Vagina (tissue), 2 donors: ENCODE data around the gene NFKBIA. TPM values are rescaled to one million over a fixed set of nuclear protein-coding genes. Genes with fewer than 3 reads are reported as not detected.

ENCODE experiments used
- DNase-seq, 2 donors: peaks; one replicate each; pipeline ENCODE4 v3.0.0-alpha.2; 2017; ENCODE audit errors: extremely low spot score in 2 of 2
- H3K27ac ChIP-seq: fragments of 200-600 bp; sonication (generic); one replicate; pipeline ENCODE4 v1.5.1; 2019
- H3K27me3 ChIP-seq: fragments of 200-600 bp; sonication (generic); one replicate; pipeline ENCODE4 v1.5.1; 2019
- H3K36me3 ChIP-seq, 2 donors: fragments of 200-600 bp; sonication (generic); one replicate each; pipeline ENCODE4 v1.5.1; 2017 to 2019
- H3K4me1 ChIP-seq: fragments of 200-600 bp; sonication (generic); one replicate; pipeline ENCODE4 v1.5.1; 2019
- H3K4me3 ChIP-seq, 2 donors: fragments of 200-600 bp; sonication (generic); 1 replicate in 1 of 2; 2 replicates in 1 of 2; pipeline ENCODE4 v1.5.1; 2016 to 2019
- H3K9me3 ChIP-seq: fragments of 200-600 bp; sonication (generic); one replicate; pipeline ENCODE4 v1.5.1; 2019
- POLR2A ChIP-seq, 2 donors: fragments of 450-650 bp; IDR thresholded peaks; one replicate each; pipeline ENCODE4 v1.6.1; 2017; ENCODE audit warnings: antibody characterized with exemption in 2 of 2, mild to moderate bottlenecking in 2 of 2, moderate library complexity in 2 of 2
- POLR2AphosphoS5 ChIP-seq, 2 donors: sonication (generic); formaldehyde crosslinking; IDR thresholded peaks; one replicate each; pipeline ENCODE4 v1.9.0; 2017; ENCODE audit warnings: antibody characterized with exemption in 2 of 2, mild to moderate bottlenecking in 2 of 2, low read depth in 1 of 2; ENCODE audit not compliant: insufficient read depth in 1 of 2
- intact Hi-C: fragments of 100-400 bp; cut with DNase I; formaldehyde crosslinking; loops from one replicate; pipeline ENCODE4 v1.15.1; 2023
- total RNA-seq: library from RNA; depleted of rRNA; stranded (reverse); fragments of >200 nt; gene quantifications from one replicate; pipeline ENCODE4 v1.2.3, GENCODE V29; 2016
- TF ChIP-seq, protein P1 (sequence below), 3 experiments: fragments of 450-650 bp in 2 of 3; fragments of 200-600 bp in 1 of 3; sonication (generic) in 1 of 3; IDR thresholded peaks; one replicate each; pipeline ENCODE4 v1.5.1; 2017 to 2019; ENCODE audit warnings: antibody characterized with exemption in 3 of 3, mild to moderate bottlenecking in 2 of 3, moderate library complexity in 2 of 3

Gene NFKBIA
- total RNA-seq, 1 donor from 2014 or later, result 1,179 TPM

DNA sequence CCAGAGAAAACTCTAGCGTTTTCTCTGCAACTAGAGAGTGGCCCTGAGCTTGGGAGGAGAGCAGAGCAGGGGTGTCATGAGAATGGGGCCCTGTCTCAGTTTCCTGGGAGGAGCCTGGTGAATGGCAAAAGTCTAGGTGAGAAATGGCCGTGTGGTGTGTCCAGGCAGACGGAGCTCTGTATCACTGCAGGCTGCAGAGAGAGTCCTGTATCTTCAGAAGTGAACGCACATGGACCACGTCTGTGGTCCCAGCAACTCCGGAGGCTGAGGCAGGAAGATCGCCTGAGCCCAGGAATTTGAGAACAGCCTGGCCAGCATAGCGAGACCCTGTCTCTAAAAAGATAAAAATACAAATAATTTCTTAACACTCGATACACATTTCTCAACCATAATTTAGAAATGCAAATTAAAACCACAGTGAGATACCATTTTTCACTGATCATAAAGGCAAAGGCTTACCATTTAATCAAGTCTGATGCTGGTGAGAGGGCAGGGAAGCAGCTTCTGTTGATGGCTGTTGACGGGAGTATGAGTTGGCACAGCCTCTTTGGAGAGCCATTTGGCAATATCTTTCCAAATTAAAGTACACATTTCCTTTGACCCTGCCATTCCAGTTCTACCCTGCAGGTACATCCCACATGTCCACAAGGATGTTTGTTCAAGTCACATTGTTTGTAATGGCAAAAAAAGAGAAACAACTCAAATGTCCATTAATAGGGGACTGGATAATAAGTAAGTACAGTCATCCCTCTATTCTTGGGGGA, 51.0 kb downstream of the NFKBIA start:
- Histone ChIP-seq H3K27ac (no peak overlapping the region), H3K4me3 (no peak overlapping the region), H3K4me1 (no peaks in the 10 kb centered on the region), H3K36me3 (no peaks in the 10 kb centered on the region), H3K27me3 (no peaks in the 10 kb centered on the region), H3K9me3 (no peaks in the 10 kb centered on the region)
- TF ChIP-seq, protein P1, sequence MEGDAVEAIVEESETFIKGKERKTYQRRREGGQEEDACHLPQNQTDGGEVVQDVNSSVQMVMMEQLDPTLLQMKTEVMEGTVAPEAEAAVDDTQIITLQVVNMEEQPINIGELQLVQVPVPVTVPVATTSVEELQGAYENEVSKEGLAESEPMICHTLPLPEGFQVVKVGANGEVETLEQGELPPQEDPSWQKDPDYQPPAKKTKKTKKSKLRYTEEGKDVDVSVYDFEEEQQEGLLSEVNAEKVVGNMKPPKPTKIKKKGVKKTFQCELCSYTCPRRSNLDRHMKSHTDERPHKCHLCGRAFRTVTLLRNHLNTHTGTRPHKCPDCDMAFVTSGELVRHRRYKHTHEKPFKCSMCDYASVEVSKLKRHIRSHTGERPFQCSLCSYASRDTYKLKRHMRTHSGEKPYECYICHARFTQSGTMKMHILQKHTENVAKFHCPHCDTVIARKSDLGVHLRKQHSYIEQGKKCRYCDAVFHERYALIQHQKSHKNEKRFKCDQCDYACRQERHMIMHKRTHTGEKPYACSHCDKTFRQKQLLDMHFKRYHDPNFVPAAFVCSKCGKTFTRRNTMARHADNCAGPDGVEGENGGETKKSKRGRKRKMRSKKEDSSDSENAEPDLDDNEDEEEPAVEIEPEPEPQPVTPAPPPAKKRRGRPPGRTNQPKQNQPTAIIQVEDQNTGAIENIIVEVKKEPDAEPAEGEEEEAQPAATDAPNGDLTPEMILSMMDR (IDR thresholded peaks at IDR 0.05), result no peak
- TF ChIP-seq POLR2A (IDR thresholded peaks at IDR 0.05), result no peak
- TF ChIP-seq POLR2AphosphoS5 (IDR thresholded peaks at IDR 0.05; ENCODE audit: insufficient read depth in 1 of 2, low read depth in 1 of 2), result no peak
- DNase-seq, result no peak
- intact Hi-C loops, result no loop called here

DNA sequence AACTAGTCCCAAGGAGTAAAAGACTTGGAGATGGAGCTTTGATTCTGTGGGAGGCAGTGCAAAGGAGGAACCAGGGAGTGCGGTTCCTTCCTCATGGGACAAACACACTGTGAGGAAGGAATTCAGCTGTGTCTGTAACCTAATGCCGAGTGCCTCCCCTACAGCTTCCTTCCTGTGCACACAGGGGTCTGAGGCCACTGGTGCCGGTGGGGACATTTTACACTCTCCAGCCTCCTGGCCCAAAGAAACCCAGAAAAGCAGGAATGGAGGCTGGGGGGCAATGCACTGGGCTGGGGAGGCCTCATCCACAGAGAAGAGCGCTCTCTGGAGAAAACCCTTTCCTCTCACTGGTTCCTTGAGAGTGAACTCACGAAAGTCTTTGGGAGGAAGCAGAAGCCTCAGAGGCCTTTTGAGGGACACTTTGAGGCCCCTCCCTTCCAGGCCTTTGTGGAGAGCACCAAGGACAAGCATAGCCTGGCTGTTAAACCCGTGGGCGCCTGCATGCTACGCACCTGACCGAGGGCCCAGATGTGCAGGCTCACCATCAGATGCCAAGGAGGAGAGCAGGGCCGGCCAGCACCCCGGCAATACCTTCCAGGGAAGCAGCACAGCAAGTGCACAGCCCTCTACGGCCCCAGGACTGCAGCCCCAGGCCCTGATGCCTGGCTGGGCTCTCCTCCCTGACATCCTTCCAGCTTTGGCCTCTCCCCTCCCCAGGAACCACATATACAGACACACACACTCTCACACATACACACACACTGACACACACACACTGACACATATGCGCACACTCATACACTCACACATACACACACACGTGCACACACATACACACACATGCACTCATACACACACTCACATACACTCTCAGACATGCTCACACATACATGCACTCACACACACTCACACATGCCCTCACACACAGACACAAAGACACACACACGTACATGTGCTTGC, 52.0 kb downstream of the NFKBIA start:
- Histone ChIP-seq H3K27ac (no peak overlapping the region), H3K9me3 (no peaks in the 10 kb centered on the region), H3K4me1 (peaks cover 1% of the 10 kb centered on the region), H3K27me3 (no peaks in the 10 kb centered on the region), H3K4me3 (no peak overlapping the region), H3K36me3 (no peaks in the 10 kb centered on the region)
- intact Hi-C loops, result no loop called here
- DNase-seq, result no peak
- TF ChIP-seq, protein P1 (IDR thresholded peaks at IDR 0.05), result no peak
- TF ChIP-seq POLR2AphosphoS5 (IDR thresholded peaks at IDR 0.05; ENCODE audit: insufficient read depth in 1 of 2, low read depth in 1 of 2) (no peak), POLR2A (IDR thresholded peaks at IDR 0.05) (no peak)

DNA sequence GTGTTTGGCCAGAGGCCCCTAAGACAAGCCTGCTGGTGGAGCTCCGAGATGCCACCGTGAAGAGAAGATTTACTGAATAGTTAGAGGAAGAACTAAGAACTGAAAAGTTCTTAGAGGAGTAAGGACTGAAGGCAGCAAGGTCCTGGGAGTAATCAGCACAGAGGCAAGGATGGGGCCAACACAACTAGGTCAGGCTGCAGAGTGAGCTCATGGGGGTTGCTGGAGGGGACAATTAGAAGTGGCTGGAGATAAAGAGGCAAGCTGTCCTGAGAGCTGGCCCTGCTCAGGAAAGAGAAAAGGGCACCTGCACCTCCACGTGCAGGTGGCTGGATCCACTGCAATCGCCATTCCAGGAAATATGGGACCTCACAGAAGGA, 52.7 kb downstream of the NFKBIA start:
- Histone ChIP-seq H3K4me3 (no peak overlapping the region), H3K4me1 (peaks cover 4% of the 10 kb centered on the region), H3K9me3 (no peaks in the 10 kb centered on the region), H3K36me3 (no peaks in the 10 kb centered on the region), H3K27me3 (no peaks in the 10 kb centered on the region), H3K27ac (no peak overlapping the region)
- TF ChIP-seq, protein P1 (IDR thresholded peaks at IDR 0.05), result no peak
- TF ChIP-seq POLR2A (IDR thresholded peaks at IDR 0.05) (no peak), POLR2AphosphoS5 (IDR thresholded peaks at IDR 0.05; ENCODE audit: insufficient read depth in 1 of 2, low read depth in 1 of 2) (no peak)
- intact Hi-C loops, result no loop called here
- DNase-seq, result no peak

Other genes starting within 250 kb of the NFKBIA start
- 76.9 TPM for gene PSMA6, start 112.4 kb downstream of the NFKBIA start, total RNA-seq
- gene INSM2, start 129.4 kb upstream of the NFKBIA start, total RNA-seq, result 0.98 TPM